HG02759 (cell line): ENCODE data around the gene POMGNT2.
"Not testable (repeated sequence)": the region's sequence is repeated elsewhere in the genome, so short reads cannot be mapped to it uniquely, and the experiment has no call there.

Experiments
- ATAC-seq: cut with Tn5 transposase; IDR thresholded peaks from one replicate; pipeline ENCODE4 v1.9.1; 2021; ENCODE audit warnings: mild to moderate bottlenecking, moderate library complexity; ENCODE audit not compliant: unreplicated experiment

The POMGNT2 gene

GRCh38 chr3:43077261-43077660 is 28.6 kb downstream of the POMGNT2 start:
- no peak for ATAC-seq

- no peak for ATAC-seq
Observed at GRCh38 chr3:43076857-43077256, 29.0 kb downstream of the POMGNT2 start.

- ATAC-seq = no peak
Observed at GRCh38 chr3:43075904-43076661, 29.8 kb downstream of the POMGNT2 start.

DNA sequence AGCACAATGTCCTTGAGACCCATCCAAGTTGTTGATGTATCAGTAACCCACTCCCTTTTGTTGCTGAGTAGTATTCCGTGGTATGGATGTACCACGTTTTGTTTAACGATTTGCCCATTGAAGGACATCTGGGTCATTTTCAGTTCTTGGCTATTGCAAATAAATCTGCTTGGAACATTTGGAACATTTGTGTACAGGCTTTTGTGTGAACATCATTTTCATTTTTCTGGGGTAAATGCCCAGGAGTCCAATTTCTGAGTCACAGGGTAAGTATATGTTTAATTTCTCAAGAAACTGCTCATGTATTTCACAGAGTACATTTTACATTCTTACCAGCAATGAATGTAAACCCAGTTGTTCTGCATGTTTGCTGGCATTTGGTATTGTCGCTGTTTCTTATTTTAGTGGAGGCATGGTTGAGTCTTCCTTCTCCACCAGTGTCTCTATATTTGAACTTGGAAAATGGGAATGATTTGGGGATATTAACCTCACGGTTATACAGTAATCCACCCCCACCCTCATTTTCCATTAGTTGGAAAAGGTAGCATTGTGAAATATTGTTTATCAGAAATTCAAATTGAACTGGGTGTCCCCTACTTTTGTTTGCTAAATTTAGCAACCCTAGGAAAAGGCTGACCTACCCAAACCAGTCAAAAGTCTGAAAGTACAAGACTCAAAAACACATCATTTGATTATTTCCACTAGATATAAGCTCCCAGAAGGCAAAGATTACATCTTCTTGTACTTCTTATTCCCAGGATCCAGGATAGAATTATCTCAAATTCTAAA is 30.8 kb downstream of the POMGNT2 start:
- no peak for ATAC-seq

GRCh38 chr3:43074482-43074881 is 31.4 kb downstream of the POMGNT2 start:
- no peak for ATAC-seq

DNA sequence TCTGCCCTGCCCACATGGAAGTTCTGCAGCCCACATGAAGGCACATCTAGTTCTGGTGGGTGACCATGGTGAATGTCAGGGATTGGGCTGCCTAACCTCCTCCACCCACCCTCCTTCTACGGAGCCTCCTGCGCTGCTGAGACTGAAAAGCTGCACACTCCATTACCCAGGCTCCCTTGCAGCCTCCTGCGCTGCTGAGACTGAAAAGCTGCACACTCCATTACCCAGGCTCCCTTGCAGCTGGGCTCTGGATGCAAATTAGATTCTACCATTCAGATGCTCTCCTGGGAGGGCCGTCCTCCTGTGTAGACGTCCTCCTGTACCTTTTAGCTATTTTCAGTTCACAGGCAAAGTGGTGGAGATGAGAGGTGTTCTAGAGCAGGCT is 32.1 kb downstream of the POMGNT2 start:
- no peak for ATAC-seq

DNA sequence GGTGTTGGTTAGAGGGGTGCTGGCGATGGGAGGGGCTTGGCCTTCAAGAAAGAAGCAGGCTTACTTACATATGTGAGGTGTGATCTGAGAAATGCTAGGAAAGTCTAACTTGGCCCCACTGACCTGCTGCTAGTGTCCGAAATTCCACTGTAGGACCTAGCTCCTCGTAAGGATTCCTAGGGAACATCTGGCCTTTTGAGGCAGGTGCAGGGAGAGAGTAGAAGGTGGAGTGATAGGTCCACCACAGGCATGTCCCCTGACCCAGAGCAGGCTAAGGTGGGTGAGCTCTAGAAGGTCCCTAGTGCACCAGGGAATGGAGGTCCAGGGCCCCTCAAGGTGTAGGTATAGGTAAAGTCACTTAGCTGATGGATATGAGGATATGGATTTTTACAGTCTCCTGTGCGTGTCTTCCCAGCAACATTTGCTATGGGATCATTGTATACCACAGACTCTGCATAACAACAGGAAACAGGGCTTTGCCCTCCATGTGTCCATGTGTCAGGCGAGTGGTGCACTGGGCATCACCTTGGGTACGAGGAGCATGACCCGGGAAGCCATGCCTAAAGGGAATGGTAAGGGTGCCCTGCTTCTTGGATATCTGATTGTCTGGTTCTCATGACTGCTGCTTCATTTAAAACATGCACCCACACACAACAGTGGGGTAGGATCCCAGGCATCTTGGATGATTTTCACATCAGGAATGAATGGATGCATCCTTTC is 32.6 kb downstream of the POMGNT2 start:
- ATAC-seq = no peak

DNA sequence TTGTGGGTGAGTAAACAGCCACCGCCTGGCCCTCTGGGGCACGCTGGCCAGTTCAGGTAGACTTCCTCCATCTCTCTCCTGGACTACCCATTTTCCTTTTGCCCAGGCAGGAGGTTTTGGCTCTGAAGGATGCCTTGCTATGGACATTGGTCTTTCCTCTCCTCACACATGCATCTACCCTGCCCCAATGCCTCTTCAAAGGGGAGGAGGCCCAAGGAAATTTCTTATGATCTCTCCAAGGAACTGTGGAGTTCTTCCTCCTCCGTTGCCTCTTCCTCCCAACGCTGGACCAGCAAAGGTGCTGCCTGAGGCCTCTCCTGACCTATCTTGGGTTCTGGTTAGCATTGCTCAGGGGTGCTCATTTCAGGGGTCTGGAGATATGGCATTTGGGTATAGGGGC is 33.5 kb downstream of the POMGNT2 start:
- ATAC-seq = no peak

DNA sequence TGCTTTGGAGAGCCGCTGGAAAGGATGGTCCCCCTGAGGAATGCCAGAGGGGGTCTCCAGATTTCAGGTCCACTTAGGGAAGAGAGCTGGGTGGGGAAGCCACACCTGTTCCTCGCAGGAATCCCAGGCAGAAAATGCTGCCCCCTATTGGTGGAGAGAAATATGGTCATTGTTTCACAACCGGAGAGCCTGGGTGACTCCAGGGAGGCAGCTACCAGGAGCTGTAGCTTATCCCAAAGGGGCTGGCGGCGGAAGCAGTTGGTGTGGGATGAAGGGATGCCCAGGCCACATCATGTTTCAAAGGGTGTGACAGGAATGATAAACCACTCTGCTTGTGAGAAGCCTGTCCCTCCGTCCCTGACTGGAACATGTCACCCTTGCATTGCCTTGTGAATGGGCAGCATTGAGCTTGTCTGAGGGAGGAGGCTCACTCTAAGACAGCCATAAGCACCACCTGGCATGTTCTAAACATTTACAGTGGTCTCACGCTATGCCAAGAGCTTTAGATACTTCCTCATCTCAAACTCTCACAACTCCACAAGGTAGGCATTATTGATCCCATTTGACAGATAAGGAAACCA is 34.5 kb downstream of the POMGNT2 start:
- no peak for ATAC-seq

- ATAC-seq = not testable (repeated sequence)
Observed at GRCh38 chr3:43070670-43071069, 35.2 kb downstream of the POMGNT2 start.

- no peak for ATAC-seq
Observed at GRCh38 chr3:43063114-43063513, 42.8 kb downstream of the POMGNT2 start.

DNA sequence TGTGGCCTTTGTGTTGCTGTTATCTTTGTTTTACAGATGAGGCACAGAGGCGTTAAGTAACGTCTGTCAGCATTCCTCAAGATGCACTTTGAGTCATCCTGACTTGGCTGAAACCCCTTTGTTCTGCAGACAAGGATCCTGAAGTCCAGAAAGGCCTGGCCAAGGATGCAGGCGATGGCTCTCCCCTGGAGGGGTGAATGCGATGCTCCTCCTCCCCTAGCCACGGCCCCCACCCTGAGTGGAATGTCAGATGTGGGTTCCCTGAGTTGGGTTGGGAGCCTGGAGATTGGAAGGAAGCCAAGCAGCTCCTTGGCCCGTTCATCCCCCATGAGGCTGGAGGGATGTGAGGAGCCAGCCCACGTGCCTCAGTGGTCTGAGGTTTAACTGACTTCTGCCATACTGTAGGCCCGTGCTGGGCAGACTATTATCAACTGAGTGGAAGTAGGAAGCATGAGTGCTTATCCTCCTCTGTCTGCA is 43.3 kb downstream of the POMGNT2 start:
- ATAC-seq = no peak

- no peak for ATAC-seq
Observed at GRCh38 chr3:43062040-43062563, 43.8 kb downstream of the POMGNT2 start.

- no peak for ATAC-seq
Observed at GRCh38 chr3:43061101-43061895, 44.6 kb downstream of the POMGNT2 start.

DNA sequence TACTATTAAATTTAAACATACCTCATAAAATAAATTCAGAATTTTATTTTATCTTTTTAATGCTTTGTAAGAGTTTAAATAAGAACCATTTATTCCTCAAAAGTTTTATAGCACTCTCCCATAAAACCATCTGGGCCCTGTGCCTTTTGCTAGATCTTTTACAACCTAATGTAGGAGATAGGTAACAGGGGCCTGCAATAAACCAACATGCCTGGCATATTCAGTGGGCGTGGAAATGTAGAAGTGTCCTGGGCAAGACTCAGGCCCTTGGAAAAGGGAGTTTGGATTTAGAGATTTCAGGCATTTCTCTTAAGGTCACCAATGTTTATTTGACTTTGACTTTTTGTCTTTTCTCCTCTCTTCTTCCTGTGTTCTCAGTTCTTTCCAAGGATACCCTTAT is 46.4 kb downstream of the POMGNT2 start:
- no peak for ATAC-seq

DNA sequence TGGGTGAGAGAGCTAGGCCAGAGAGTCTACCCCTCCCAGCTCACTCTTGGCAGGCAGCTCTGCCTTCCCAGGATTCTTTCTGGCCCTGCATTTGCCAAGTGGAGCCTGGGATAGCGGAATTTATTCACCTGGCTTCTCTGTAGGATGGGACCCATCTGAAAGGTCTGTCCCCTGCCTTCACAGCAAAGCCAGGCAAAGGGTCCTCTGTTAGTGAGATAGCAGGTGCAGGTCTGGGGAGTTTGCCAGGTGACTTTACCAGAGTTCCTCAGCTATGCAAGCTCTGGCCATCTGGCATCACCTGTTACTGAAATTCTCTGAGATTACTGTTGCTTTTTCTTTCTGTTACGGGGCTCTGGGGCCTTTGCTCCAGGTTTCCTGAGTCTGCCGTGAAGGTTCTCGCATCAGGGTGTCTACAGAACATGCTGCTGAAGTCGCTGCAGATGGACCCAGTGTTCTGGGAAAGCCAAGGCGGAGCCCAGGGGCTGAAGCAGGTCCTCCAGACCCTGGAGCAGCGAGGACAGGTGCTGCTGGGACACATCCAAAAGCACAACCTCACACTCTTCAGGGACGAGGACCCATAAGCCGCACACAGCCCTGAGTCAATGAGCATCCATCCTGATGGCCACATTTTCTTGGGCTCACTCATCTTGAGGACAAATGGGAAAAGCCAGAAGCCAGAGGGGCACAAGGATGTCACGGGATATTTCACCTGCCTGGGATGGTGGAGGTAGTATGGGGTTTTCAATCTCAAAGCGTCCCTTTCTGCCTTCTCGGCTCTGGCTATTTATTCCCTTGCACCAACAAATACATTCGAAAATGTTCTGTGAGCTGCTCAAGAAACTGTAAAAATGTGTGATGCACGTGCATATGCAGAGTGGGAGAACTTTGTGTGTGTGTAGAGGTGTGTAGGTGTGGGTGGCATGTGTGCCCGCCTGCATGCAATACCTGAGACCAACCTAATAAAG is 49.8 kb downstream of the POMGNT2 start:
- ATAC-seq = no peak

- ATAC-seq = no peak
Observed at GRCh38 chr3:43055393-43055792, 50.5 kb downstream of the POMGNT2 start.

DNA sequence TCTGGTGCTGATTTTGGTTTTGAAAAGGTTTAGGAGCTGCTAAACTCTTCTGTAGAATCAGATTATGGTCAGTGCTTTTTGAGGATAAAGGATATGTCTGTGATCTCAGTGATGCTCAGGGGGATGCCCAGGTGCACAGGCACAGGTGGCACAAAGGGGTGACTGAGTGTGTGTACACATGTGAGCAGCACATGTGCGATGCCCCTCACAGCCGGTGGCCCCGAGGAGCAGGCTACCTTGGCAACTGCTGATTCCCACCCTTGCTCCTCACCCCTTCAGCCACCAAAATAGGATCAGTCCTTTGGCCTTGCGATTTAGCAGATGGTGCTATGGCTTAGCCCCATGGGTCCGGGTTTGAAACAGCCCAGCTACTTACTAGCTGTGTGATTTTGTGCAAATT is 51.1 kb downstream of the POMGNT2 start:
- no peak for ATAC-seq

- ATAC-seq = no peak
Observed at GRCh38 chr3:43053291-43053690, 52.6 kb downstream of the POMGNT2 start.
